Large intestine (tissue), 3 donors: ENCODE results near the gene AOX1. TPM values are rescaled to one million over a fixed set of nuclear protein-coding genes. Genes with fewer than 3 reads are reported as not detected.

Experiments
- DNase-seq, 2 donors: peaks; one replicate each; pipeline versions ENCODE4 v3.0.0 to v3.0.0-alpha.2; 2013
- H3K27ac ChIP-seq: one replicate; pipeline ENCODE4 v1.5.1; 2013; ENCODE audit warnings: low read length
- H3K27me3 ChIP-seq: 2 replicates; pipeline ENCODE4 v1.6.1; 2013; ENCODE audit warnings: low read length; ENCODE audit not compliant: control insufficient read depth, insufficient read depth
- H3K36me3 ChIP-seq: 2 replicates; pipeline ENCODE4 v1.6.1; 2013; ENCODE audit warnings: low read length; ENCODE audit not compliant: control insufficient read depth, insufficient read depth
- H3K4me1 ChIP-seq: one replicate; pipeline ENCODE4 v1.6.1; 2013; ENCODE audit warnings: low read length; ENCODE audit not compliant: control insufficient read depth, insufficient read depth
- H3K4me3 ChIP-seq: one replicate; pipeline ENCODE4 v1.5.1; 2013; ENCODE audit warnings: low read length
- H3K9me3 ChIP-seq: one replicate; pipeline ENCODE4 v1.6.1; 2013; ENCODE audit warnings: mild to moderate bottlenecking, low read depth, low read length, moderate library complexity; ENCODE audit not compliant: control insufficient read depth
- WGBS: methylation state at CpG from one replicate; pipeline ENCODE4 v1.1.5; 2013; ENCODE audit warnings: low lambda C conversion rate; ENCODE audit not compliant: insufficient coverage; 5-methylcytosine and 5-hydroxymethylcytosine counted together
- polyA plus RNA-seq: library from polyadenylated mRNA; unstranded; fragments of 120-200 nt; gene quantifications from one replicate; pipeline ENCODE4 v1.2.1, GENCODE V29; 2013

The AOX1 gene
- polyA plus RNA-seq, 1 donor = 6.4 TPM

- H3K9me3 ChIP-seq = peaks cover 4% of the 10 kb centered on the region
- no CpG with 5 or more reads among the region's 9 CpGs for WGBS
- H3K27me3 ChIP-seq = no peaks in the 10 kb centered on the region
- DNase-seq = no peak
- H3K36me3 ChIP-seq = no peaks in the 10 kb centered on the region
- H3K27ac ChIP-seq = no peak overlapping the region
- H3K4me1 ChIP-seq = peaks cover 4% of the 10 kb centered on the region
- H3K4me3 ChIP-seq = no peak overlapping the region
Observed at GRCh38 chr2:200586644-200586975, 796 bp downstream of the AOX1 start.

- peaks cover 4% of the 10 kb centered on the region for H3K4me1 ChIP-seq
- no peak overlapping the region for H3K27ac ChIP-seq
- H3K27me3 ChIP-seq = no peaks in the 10 kb centered on the region
- H3K36me3 ChIP-seq = no peaks in the 10 kb centered on the region
- no peak overlapping the region for H3K4me3 ChIP-seq
- WGBS = 97% methylated on average over 5 of the region's 9 CpGs
- DNase-seq = no peak
- H3K9me3 ChIP-seq = peaks cover 4% of the 10 kb centered on the region
Observed at GRCh38 chr2:200587007-200587616, 1.3 kb downstream of the AOX1 start.

GRCh38 chr2:200588076-200588678 is 2.4 kb downstream of the AOX1 start:
- no peak overlapping the region for H3K4me3 ChIP-seq

GRCh38 chr2:200590090-200590489 is 4.3 kb downstream of the AOX1 start:
- DNase-seq = no peak
- H3K9me3 ChIP-seq = peaks cover 4% of the 10 kb centered on the region
- H3K36me3 ChIP-seq = no peaks in the 10 kb centered on the region
- no peaks in the 10 kb centered on the region for H3K27me3 ChIP-seq
- H3K4me3 ChIP-seq = no peak overlapping the region
- peaks cover 4% of the 10 kb centered on the region for H3K4me1 ChIP-seq
- no peak overlapping the region for H3K27ac ChIP-seq

More at GRCh38 chr2:200588076-200588678, 2.4 kb downstream of the AOX1 start:
- Histone ChIP-seq H3K4me1 (peaks cover 4% of the 10 kb centered on the region), H3K36me3 (no peaks in the 10 kb centered on the region), H3K27me3 (no peaks in the 10 kb centered on the region), H3K27ac (no peak overlapping the region), H3K9me3 (peaks cover 4% of the 10 kb centered on the region)
- DNase-seq = no peak
- whole genome bisulfite sequencing = 90% methylated on average over 3 of the region's 4 CpGs

GRCh38 chr2:200591308-200591707 is 5.5 kb downstream of the AOX1 start:
- Histone ChIP-seq H3K36me3 (no peaks in the 10 kb centered on the region), H3K4me3 (no peak overlapping the region), H3K27ac (no peak overlapping the region), H3K4me1 (peaks cover 5% of the 10 kb centered on the region), H3K9me3 (no peaks in the 10 kb centered on the region), H3K27me3 (no peaks in the 10 kb centered on the region)
- DNase-seq = no peak
- no CpG with 5 or more reads among the region's 5 CpGs for WGBS

GRCh38 chr2:200592406-200593075 is 6.7 kb downstream of the AOX1 start:
- WGBS = 20% methylated on average over 1 of the region's 1 CpG
- H3K27me3 ChIP-seq = no peaks in the 10 kb centered on the region
- peaks cover 12% of the 10 kb centered on the region for H3K4me1 ChIP-seq
- no peaks in the 10 kb centered on the region for H3K9me3 ChIP-seq
- no peak overlapping the region for H3K27ac ChIP-seq
- no peaks in the 10 kb centered on the region for H3K36me3 ChIP-seq
- H3K4me3 ChIP-seq = no peak overlapping the region
- peak in 1 of 2 donors; percentile 15 for DNase-seq

- Histone ChIP-seq H3K4me1 (peaks cover 12% of the 10 kb centered on the region), H3K27ac (no peak overlapping the region), H3K9me3 (no peaks in the 10 kb centered on the region), H3K4me3 (no peak overlapping the region), H3K27me3 (no peaks in the 10 kb centered on the region), H3K36me3 (no peaks in the 10 kb centered on the region)
- no peak for DNase-seq
- WGBS = no CpG with 5 or more reads among the region's 1 CpG
Observed at GRCh38 chr2:200593905-200594304, 8.1 kb downstream of the AOX1 start.

GRCh38 chr2:200595913-200596312 is 10.1 kb downstream of the AOX1 start:
- H3K27ac ChIP-seq = peak overlapping the region; percentile 2
- DNase-seq = no peak
- no peaks in the 10 kb centered on the region for H3K9me3 ChIP-seq
- H3K27me3 ChIP-seq = no peaks in the 10 kb centered on the region
- 60% methylated on average over 1 of the region's 3 CpGs for WGBS
- no peak overlapping the region for H3K4me3 ChIP-seq
- peaks cover 12% of the 10 kb centered on the region for H3K4me1 ChIP-seq
- H3K36me3 ChIP-seq = no peaks in the 10 kb centered on the region

- peak; percentile 65 to 85 for DNase-seq
- Histone ChIP-seq H3K4me3 (no peak overlapping the region), H3K36me3 (no peaks in the 10 kb centered on the region), H3K27me3 (no peaks in the 10 kb centered on the region), H3K9me3 (no peaks in the 10 kb centered on the region), H3K27ac (peak overlapping the region; percentile 2), H3K4me1 (peaks cover 12% of the 10 kb centered on the region)
- WGBS = no CpG with 5 or more reads among the region's 5 CpGs
Observed at GRCh38 chr2:200596774-200597570, 11.2 kb downstream of the AOX1 start.

GRCh38 chr2:200599206-200599605 is 13.4 kb downstream of the AOX1 start:
- Histone ChIP-seq H3K4me1 (peaks cover 19% of the 10 kb centered on the region), H3K36me3 (no peaks in the 10 kb centered on the region), H3K9me3 (no peaks in the 10 kb centered on the region), H3K4me3 (no peak overlapping the region), H3K27ac (no peak overlapping the region), H3K27me3 (no peaks in the 10 kb centered on the region)
- WGBS = no CpG with 5 or more reads among the region's 3 CpGs
- DNase-seq = no peak
